ENCODE results near the gene COTL1.
"Not testable (repeated sequence)": the region's sequence is repeated elsewhere in the genome, so short reads cannot be mapped to it uniquely, and the experiment has no call there.

COTL1 gene

GRCh38 chr16:84524346-84524920 is 93.4 kb downstream of the COTL1 start:
- no peak for DNase-seq (ENCODE audit: low read depth)
- no peak for TF ChIP-seq CTCF (IDR thresholded peaks at IDR 0.05; ENCODE audit: control insufficient read depth, insufficient read depth, low read depth, low read length, missing control alignments)
- H3K4me3 ChIP-seq (ENCODE audit: control insufficient read depth, low read depth, low read length) = no peak overlapping the region

- no peak for DNase-seq (ENCODE audit: low read depth)
- no peak for TF ChIP-seq CTCF (IDR thresholded peaks at IDR 0.05; ENCODE audit: control insufficient read depth, insufficient read depth, low read depth, low read length, missing control alignments)
- no peak overlapping the region for H3K4me3 ChIP-seq (ENCODE audit: control insufficient read depth, low read depth, low read length)
Measured at GRCh38 chr16:84521497-84521770, 96.4 kb downstream of the COTL1 start.

GRCh38 chr16:84520725-84521496 is 97.0 kb downstream of the COTL1 start:
- TF ChIP-seq CTCF (IDR thresholded peaks at IDR 0.05; ENCODE audit: control insufficient read depth, insufficient read depth, low read depth, low read length, missing control alignments) = no peak
- DNase-seq (ENCODE audit: low read depth) = no peak
- no peak overlapping the region for H3K4me3 ChIP-seq (ENCODE audit: control insufficient read depth, low read depth, low read length)

- no peak for DNase-seq (ENCODE audit: low read depth)
- no peak for TF ChIP-seq CTCF (IDR thresholded peaks at IDR 0.05; ENCODE audit: control insufficient read depth, insufficient read depth, low read depth, low read length, missing control alignments)
- no peak overlapping the region for H3K4me3 ChIP-seq (ENCODE audit: control insufficient read depth, low read depth, low read length)
Measured at GRCh38 chr16:84519855-84520254, 98.0 kb downstream of the COTL1 start.

GRCh38 chr16:84518804-84519341 is 99.0 kb downstream of the COTL1 start:
- DNase-seq (ENCODE audit: low read depth) = no peak

GRCh38 chr16:84518220-84518619 is 99.7 kb downstream of the COTL1 start:
- DNase-seq (ENCODE audit: low read depth); H3K4me3 ChIP-seq (ENCODE audit: control insufficient read depth, low read depth, low read length): not testable (repeated sequence)

More at GRCh38 chr16:84518804-84519341, 99.0 kb downstream of the COTL1 start:
- H3K4me3 ChIP-seq (ENCODE audit: control insufficient read depth, low read depth, low read length) = no peak overlapping the region
- TF ChIP-seq CTCF (IDR thresholded peaks at IDR 0.05; ENCODE audit: control insufficient read depth, insufficient read depth, low read depth, low read length, missing control alignments) = no peak

GRCh38 chr16:84517366-84517765 is 100.5 kb downstream of the COTL1 start:
- no peak for DNase-seq (ENCODE audit: low read depth)
- no peak for TF ChIP-seq CTCF (IDR thresholded peaks at IDR 0.05; ENCODE audit: control insufficient read depth, insufficient read depth, low read depth, low read length, missing control alignments)
- no peak overlapping the region for H3K4me3 ChIP-seq (ENCODE audit: control insufficient read depth, low read depth, low read length)
